HG03139 (cell line): ENCODE data around the gene LINC00237.

Experiments used
- ATAC-seq: cut with Tn5 transposase; IDR thresholded peaks from one replicate; pipeline ENCODE4 v1.9.1; 2021; ENCODE audit not compliant: unreplicated experiment

LINC00237 gene

DNA sequence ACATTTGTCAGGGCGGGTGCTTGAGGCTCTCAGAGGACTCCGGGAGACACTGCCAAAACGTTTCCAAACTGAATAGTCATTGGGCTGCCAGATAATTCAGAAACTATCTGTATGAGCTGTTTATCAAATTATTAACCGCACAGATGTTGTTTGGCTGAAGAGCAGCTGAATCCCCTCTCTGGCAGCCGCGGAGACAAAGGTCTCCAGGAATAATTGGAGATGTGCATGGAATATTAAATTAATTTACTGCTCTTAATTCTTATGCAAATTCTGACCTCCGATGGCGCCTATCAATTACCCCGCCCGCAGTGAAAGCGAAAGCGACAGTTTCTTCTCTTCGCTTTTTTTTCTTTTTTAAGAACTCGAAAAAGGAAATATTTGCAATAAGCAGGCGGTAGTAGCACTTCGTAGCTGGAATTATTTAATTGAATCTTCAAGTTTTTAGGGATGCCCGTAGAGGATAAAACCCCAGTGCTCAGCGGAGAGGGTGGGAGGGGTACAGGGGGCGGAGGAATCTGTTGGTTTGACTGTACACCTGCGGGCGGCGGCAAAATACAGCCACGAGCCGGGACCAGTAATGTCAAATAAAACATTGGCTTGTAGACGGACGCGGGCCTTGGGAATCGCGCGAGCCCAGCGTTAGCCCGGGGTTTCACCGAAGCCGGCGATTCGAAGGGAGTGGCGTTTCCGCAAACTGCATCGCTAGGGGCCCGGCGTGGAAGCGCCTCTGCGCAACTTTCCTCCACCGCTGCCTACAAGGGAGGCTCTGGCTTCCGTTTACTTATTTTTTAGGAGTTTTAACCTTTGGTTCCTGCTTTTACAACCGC lies 6.2 kb downstream of the LINC00237 start:
- no peak for ATAC-seq

GRCh38 chr20:21096321-21097043 lies 9.7 kb downstream of the LINC00237 start:
- ATAC-seq = no peak

- no peak for ATAC-seq
Measured at GRCh38 chr20:21092806-21093205, 13.4 kb downstream of the LINC00237 start.

- ATAC-seq = no peak
Measured at GRCh38 chr20:21090721-21091120, 15.4 kb downstream of the LINC00237 start.

GRCh38 chr20:21090111-21090618 lies 16.0 kb downstream of the LINC00237 start:
- no peak for ATAC-seq

- no peak for ATAC-seq
Measured at GRCh38 chr20:21089391-21089790, 16.8 kb downstream of the LINC00237 start.

GRCh38 chr20:21087862-21088540 lies 18.2 kb downstream of the LINC00237 start:
- ATAC-seq = no peak

GRCh38 chr20:21083825-21084325 lies 22.3 kb downstream of the LINC00237 start:
- ATAC-seq = no peak

- ATAC-seq = no peak
Measured at GRCh38 chr20:21082584-21082983, 23.6 kb downstream of the LINC00237 start.

GRCh38 chr20:21077809-21078345 lies 28.3 kb downstream of the LINC00237 start:
- ATAC-seq = no peak

DNA sequence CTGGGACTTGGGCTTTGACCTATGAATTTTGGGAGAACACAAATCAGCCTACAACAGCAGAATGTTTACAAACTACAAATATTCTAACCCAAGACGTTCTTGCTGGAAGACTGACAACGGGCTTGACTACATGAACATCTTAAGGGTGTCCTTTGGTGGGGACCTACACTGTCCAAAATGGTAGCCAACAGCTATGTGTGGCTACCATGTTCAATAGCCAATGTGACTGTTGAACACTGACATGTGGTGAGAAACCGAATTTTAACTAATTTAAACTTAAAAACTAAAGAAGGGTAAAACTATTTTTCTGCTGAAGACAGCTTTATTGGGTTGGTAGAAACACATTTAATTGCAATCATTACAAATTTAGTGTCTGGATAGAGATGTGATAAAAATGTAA lies 30.1 kb downstream of the LINC00237 start:
- ATAC-seq = no peak

- ATAC-seq = no peak
Measured at GRCh38 chr20:21075471-21075870, 30.7 kb downstream of the LINC00237 start.

DNA sequence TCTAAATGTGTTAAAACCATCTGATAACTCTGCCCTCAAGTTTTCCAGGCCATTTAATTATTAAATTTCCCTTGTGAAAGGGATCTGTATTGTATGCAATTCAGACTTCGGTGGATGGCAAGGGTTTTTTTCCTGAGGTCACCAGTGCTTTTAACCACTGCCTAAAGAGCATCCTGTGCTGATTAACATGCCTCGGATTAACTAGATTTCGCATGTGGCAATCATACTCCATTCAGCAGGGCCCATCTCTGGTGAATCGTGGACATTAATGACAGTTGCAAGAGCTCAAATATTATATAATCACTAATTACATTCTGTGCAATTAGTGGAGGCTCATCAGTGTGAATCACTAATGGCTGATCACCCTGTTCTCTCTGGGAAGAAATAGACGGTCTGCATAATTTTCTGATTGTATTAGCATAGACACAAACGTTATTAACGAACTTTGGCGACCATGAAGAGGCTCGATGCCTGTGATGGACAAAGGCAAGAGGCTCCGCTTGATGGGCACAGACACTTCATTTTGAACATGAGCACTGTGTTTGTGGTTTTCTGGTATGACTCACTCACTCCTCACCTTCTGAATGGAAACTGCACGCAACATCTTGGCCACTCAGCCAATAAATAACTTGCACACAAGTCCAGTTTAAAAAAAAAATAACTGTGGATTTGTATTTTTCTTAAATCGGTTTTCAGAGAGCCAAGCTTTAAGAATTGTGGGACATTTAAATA lies 31.4 kb downstream of the LINC00237 start:
- ATAC-seq = peak; percentile 90

DNA sequence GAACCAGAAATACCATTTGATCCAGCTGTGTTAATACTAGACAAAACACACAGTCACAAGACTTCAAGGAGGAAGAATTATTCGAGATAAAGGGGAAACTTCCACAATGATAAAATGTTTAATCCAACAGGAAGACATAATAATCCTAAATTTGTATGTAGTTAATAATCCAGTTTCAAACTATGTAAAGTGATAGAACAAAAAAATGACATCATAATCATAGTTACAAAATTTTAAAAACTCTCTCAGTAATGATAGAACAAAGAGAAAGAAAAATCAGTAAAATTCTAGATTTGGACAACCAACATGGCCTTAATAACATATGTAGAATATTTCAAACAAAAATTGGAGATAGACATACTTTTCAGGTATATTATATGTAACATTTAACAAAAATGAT lies 38.9 kb downstream of the LINC00237 start:
- no peak for ATAC-seq

- ATAC-seq = no peak
Measured at GRCh38 chr20:21064924-21065323, 41.2 kb downstream of the LINC00237 start.

- ATAC-seq = no peak
Measured at GRCh38 chr20:21063276-21063675, 42.9 kb downstream of the LINC00237 start.

- no peak for ATAC-seq
Measured at GRCh38 chr20:21053002-21053762, 53.0 kb downstream of the LINC00237 start.

GRCh38 chr20:21052686-21053001 lies 53.5 kb downstream of the LINC00237 start:
- no peak for ATAC-seq

- ATAC-seq = no peak
Measured at GRCh38 chr20:21052241-21052640, 53.9 kb downstream of the LINC00237 start.

- no peak for ATAC-seq
Measured at GRCh38 chr20:21050710-21051109, 55.4 kb downstream of the LINC00237 start.
